ENCODE results near the gene DPM3.

Gene DPM3

DNA sequence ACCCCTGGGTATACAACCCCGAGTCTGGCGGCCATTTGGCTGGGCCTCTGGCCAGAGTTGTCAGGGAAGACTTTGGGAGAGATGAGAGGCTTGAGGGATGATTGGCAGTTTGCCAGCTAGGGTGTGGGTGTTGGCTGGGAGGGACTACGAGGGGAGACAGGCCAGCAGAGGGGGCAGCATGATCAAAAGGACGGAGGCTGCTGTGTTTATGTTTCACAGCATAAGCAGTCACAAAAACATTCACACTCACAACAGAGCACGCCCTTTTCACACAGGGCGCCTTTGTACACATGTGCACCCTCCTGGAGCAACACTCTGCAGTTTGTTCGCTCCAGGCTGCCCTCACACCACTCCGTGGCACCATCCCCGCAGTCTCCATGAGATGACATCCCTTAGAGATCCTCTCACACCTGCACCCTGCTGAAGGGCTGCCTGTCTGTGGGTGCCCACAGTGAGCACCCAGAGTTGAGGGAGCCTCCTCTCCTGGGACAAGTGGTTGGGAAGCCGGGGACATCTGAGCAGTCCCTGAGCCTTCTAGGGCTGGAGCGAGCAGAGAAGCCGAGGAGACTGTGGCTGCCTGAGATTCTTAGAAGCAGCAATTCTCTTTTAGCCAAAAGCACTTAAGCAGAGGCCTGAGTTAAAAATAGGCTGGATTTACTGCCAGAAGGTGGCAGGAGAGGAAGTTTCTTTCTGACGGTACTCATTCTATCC is 46.3 kb downstream of the DPM3 start:
- Histone ChIP-seq H3K4me3 (ENCODE audit: insufficient read depth, low read depth, low read length) (no peak overlapping the region), H3K36me3 (ENCODE audit: control insufficient read depth, insufficient read depth, low read length) (no peaks in the 10 kb centered on the region), H3K4me1 (ENCODE audit: control insufficient read depth, insufficient read depth, low read length) (peaks cover 8% of the 10 kb centered on the region), H3K27me3 (ENCODE audit: control insufficient read depth, insufficient read depth, low read length, poor library complexity, severe bottlenecking) (peaks cover 12% of the 10 kb centered on the region), H3K9me3 (ENCODE audit: control insufficient read depth, low read length) (no peaks in the 10 kb centered on the region), H3K27ac (ENCODE audit: insufficient read depth, low read depth, low read length, poor library complexity, severe bottlenecking) (no peak overlapping the region)
- 59 to 61% methylated on average over 13 of the region's 13 CpGs for WGBS, 2 experiments

DNA sequence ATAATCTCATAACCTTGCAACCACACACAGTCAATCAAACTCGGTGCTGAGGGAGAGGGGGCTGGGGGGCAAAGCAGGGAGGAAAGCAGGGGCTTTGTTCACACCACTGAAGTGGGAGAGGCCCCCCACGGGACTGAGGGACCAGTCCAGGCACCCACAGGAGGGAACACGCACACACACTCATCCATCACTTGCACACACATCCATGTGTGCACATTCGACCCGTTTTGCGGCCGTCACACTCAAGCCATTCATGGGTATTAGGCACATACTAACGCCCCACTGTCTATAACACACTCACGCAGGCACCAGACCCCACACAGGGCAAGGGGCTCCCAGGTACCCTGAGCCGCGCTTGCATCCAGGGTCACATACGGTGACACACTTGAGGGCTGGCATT is 47.7 kb downstream of the DPM3 start:
- Histone ChIP-seq H3K27ac (ENCODE audit: insufficient read depth, low read depth, low read length, poor library complexity, severe bottlenecking) (no peak overlapping the region), H3K27me3 (ENCODE audit: control insufficient read depth, insufficient read depth, low read length, poor library complexity, severe bottlenecking) (peaks cover 12% of the 10 kb centered on the region), H3K4me3 (ENCODE audit: insufficient read depth, low read depth, low read length) (no peak overlapping the region), H3K36me3 (ENCODE audit: control insufficient read depth, insufficient read depth, low read length) (no peaks in the 10 kb centered on the region), H3K9me3 (ENCODE audit: control insufficient read depth, low read length) (no peaks in the 10 kb centered on the region), H3K4me1 (ENCODE audit: control insufficient read depth, insufficient read depth, low read length) (peaks cover 8% of the 10 kb centered on the region)
- WGBS, 2 experiments = 92 to 97% methylated on average over 12 of the region's 12 CpGs

DNA sequence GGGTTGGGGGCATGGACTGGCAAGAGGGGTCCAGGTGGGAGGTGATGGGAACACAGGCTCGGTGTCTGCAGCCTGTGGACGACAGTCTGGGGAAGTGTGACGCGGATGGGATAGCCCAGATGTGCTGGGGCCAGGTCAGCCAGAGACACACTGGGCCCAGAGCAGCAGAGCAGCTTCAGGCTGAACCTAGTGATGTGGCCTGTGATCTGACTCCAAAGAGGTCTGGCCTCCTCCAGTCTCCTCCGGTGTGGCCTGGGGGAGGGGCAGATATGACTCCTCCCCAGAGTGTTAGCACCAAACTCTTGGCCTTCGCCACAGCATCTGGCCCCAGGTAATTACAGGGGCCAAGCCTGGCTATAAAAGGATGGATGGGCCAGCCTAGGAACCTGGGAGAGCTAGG is 48.2 kb downstream of the DPM3 start:
- WGBS, 2 experiments = 92 to 93% methylated on average over 6 of the region's 6 CpGs

DNA sequence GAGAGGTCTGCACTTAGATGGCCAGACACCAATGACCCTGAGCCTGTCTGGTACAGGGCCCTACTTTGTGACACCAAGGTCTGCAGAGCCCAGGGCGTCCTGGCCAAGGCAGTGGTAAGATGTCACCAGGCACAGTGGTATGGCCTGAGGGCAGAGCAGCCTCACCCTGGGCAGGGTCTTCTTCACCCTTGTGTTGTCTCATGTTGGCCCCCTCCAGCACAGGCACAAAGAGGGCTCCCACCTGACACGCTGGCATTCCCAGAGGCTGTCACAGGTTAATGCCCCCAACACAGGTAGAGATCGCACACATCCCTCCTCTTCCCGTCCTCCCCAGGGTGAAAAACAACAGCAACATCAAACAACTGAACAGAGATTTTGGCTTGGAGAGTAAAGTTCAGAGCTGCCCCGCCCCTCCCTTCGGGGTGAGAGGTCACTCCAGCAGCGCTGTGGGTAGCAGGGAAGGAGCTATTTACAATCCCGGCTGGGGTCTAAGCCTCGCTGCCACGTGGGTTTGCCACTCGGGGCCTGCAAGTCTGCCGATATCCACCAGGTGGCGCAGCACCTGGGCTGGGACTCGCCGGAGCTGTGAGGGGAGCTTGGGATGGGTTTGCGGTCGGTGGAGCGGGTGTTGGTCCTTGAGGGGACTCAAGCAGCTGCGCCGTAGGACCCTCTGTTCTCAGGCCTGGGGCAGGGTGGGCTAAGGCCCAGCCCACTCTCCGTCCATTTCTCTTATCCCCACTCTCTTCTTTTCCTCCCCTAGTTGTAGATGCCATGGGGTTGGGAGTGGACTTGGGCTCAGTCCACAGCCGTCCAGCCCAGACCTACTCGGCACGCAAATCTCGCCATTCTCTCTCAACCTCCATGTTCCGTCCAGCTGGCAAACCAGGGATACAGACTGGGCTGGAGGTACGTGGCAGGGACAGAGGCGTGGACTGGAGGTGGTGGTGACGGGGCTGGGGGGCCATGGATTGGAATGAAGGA is 49.0 kb downstream of the DPM3 start:
- H3K4me3 ChIP-seq (ENCODE audit: insufficient read depth, low read depth, low read length) = no peak overlapping the region
- H3K4me1 ChIP-seq (ENCODE audit: control insufficient read depth, insufficient read depth, low read length) = peaks cover 11% of the 10 kb centered on the region
- no peak overlapping the region for H3K27ac ChIP-seq (ENCODE audit: insufficient read depth, low read depth, low read length, poor library complexity, severe bottlenecking)
- H3K9me3 ChIP-seq (ENCODE audit: control insufficient read depth, low read length) = no peaks in the 10 kb centered on the region
- WGBS, 2 experiments = 37 to 40% methylated on average over 29 of the region's 29 CpGs
- H3K36me3 ChIP-seq (ENCODE audit: control insufficient read depth, insufficient read depth, low read length) = no peaks in the 10 kb centered on the region
- H3K27me3 ChIP-seq (ENCODE audit: control insufficient read depth, insufficient read depth, low read length, poor library complexity, severe bottlenecking) = peaks cover 17% of the 10 kb centered on the region

More for the DNA sequence above, 48.2 kb downstream of the DPM3 start:
- Histone ChIP-seq H3K9me3 (ENCODE audit: control insufficient read depth, low read length) (no peaks in the 10 kb centered on the region), H3K4me3 (ENCODE audit: insufficient read depth, low read depth, low read length) (no peak overlapping the region), H3K4me1 (ENCODE audit: control insufficient read depth, insufficient read depth, low read length) (peaks cover 8% of the 10 kb centered on the region), H3K27me3 (ENCODE audit: control insufficient read depth, insufficient read depth, low read length, poor library complexity, severe bottlenecking) (peaks cover 12% of the 10 kb centered on the region), H3K27ac (ENCODE audit: insufficient read depth, low read depth, low read length, poor library complexity, severe bottlenecking) (no peak overlapping the region), H3K36me3 (ENCODE audit: control insufficient read depth, insufficient read depth, low read length) (no peaks in the 10 kb centered on the region)
